Liver (tissue), 10 donors: ENCODE results near the gene PRSS33. TPM values are rescaled to one million over a fixed set of nuclear protein-coding genes. Genes with fewer than 3 reads are reported as not detected.

Experiments used
- DNase-seq: peaks from one replicate; pipeline ENCODE4 v3.0.0-alpha.2; 2017; ENCODE audit warnings: low spot score
- H3K27ac ChIP-seq, 2 donors: one replicate each; pipeline ENCODE4 v1.7.0; 2013; ENCODE audit warnings: inconsistent platforms in 2 of 2, low read length in 2 of 2, control low read depth in 1 of 2, low read depth in 1 of 2, mild to moderate bottlenecking in 1 of 2
- H3K27me3 ChIP-seq, 4 donors: one replicate each; pipeline versions ENCODE4 v1.6.1 to v1.7.0; 2013; ENCODE audit warnings: low read length in 3 of 4, inconsistent platforms in 1 of 4, mild to moderate bottlenecking in 1 of 4, moderate library complexity in 1 of 4; ENCODE audit not compliant: control insufficient read depth in 4 of 4, insufficient read depth in 4 of 4
- H3K36me3 ChIP-seq, 4 donors: one replicate each; pipeline versions ENCODE4 v1.6.1 to v1.7.0; 2013; ENCODE audit warnings: low read length in 3 of 4, mild to moderate bottlenecking in 3 of 4, low read depth in 1 of 4, moderate library complexity in 1 of 4; ENCODE audit not compliant: control insufficient read depth in 4 of 4, insufficient read depth in 3 of 4
- H3K4me1 ChIP-seq, 4 donors: one replicate each; pipeline versions ENCODE4 v1.6.1 to v1.7.0; 2013; ENCODE audit warnings: low read length in 3 of 4, mild to moderate bottlenecking in 3 of 4, moderate library complexity in 1 of 4; ENCODE audit not compliant: control insufficient read depth in 4 of 4, insufficient read depth in 4 of 4
- H3K4me3 ChIP-seq, 3 donors: one replicate each; pipeline versions ENCODE4 v1.6.1 to v1.7.0; 2013; ENCODE audit warnings: low read length in 3 of 3, control low read depth in 1 of 3, low read depth in 1 of 3, mild to moderate bottlenecking in 1 of 3
- H3K9ac ChIP-seq, 2 donors: one replicate each; pipeline ENCODE4 v1.7.0; 2013; ENCODE audit warnings: low read length in 2 of 2, mild to moderate bottlenecking in 2 of 2, moderate library complexity in 2 of 2, control low read depth in 1 of 2, low read depth in 1 of 2
- H3K9me3 ChIP-seq, 4 donors: one replicate each; pipeline versions ENCODE4 v1.6.1 to v1.7.0; 2013; ENCODE audit warnings: low read length in 3 of 4; ENCODE audit not compliant: control insufficient read depth in 4 of 4
- CTCF ChIP-seq: fragments of 150-350 bp; IDR thresholded peaks from 2 replicates; pipeline ENCODE4 v1.5.1; 2017; ENCODE audit warnings: improper control_type of control experiment, low read depth, low read length; ENCODE audit not compliant: missing input control
- EGR1 ChIP-seq, 2 donors: IDR thresholded peaks; 2 replicates each; pipeline ENCODE4 v1.6.1; 2016 to 2018; ENCODE audit warnings: antibody characterized with exemption in 2 of 2, low read depth in 2 of 2
- FOXA1 ChIP-seq: IDR thresholded peaks from 2 replicates; pipeline ENCODE4 v1.6.1; 2016; ENCODE audit warnings: antibody characterized with exemption
- FOXA2 ChIP-seq: IDR thresholded peaks from 2 replicates; pipeline ENCODE4 v1.6.1; 2016; ENCODE audit warnings: antibody characterized with exemption
- GABPA ChIP-seq, 2 donors: IDR thresholded peaks in 1 of 2; conservative IDR thresholded peaks in 1 of 2; 2 replicates each; pipeline ENCODE4 v1.6.1; 2016; ENCODE audit warnings: antibody characterized with exemption in 2 of 2, mild to moderate bottlenecking in 1 of 2, moderate library complexity in 1 of 2
- HNF4A ChIP-seq, 2 donors: conservative IDR thresholded peaks; 2 replicates each; pipeline ENCODE4 v1.6.1; 2016; ENCODE audit warnings: antibody characterized with exemption in 2 of 2, mild to moderate bottlenecking in 2 of 2
- HNF4G ChIP-seq: IDR thresholded peaks from 2 replicates; pipeline ENCODE4 v1.6.1; 2016; ENCODE audit warnings: antibody characterized with exemption
- JUND ChIP-seq, 2 donors: IDR thresholded peaks; 2 replicates each; pipeline ENCODE4 v1.6.1; 2016; ENCODE audit warnings: antibody characterized with exemption in 2 of 2
- NR2F2 ChIP-seq: IDR thresholded peaks from 2 replicates; pipeline ENCODE4 v1.6.1; 2016; ENCODE audit warnings: antibody characterized with exemption
- RAD21 ChIP-seq, 2 donors: IDR thresholded peaks; 2 replicates each; pipeline ENCODE4 v1.6.1; 2016; ENCODE audit warnings: antibody characterized with exemption in 2 of 2, mild to moderate bottlenecking in 2 of 2
- REST ChIP-seq: IDR thresholded peaks from 2 replicates; pipeline ENCODE4 v1.6.1; 2016; ENCODE audit warnings: antibody characterized with exemption, mild to moderate bottlenecking
- RXRA ChIP-seq, 2 donors: IDR thresholded peaks; 2 replicates each; pipeline ENCODE4 v1.6.1; 2017 to 2018; ENCODE audit warnings: antibody characterized with exemption in 2 of 2, mild to moderate bottlenecking in 1 of 2
- SP1 ChIP-seq: IDR thresholded peaks from 2 replicates; pipeline ENCODE4 v1.6.1; 2018; ENCODE audit warnings: antibody characterized with exemption, mild to moderate bottlenecking
- TAF1 ChIP-seq: conservative IDR thresholded peaks from 2 replicates; pipeline ENCODE4 v1.6.1; 2016; ENCODE audit warnings: antibody characterized with exemption, mild to moderate bottlenecking
- YY1 ChIP-seq: IDR thresholded peaks from 2 replicates; pipeline ENCODE4 v1.6.1; 2016; ENCODE audit warnings: antibody characterized with exemption, mild to moderate bottlenecking
- ZBTB33 ChIP-seq: IDR thresholded peaks from 2 replicates; pipeline ENCODE4 v1.6.1; 2016; ENCODE audit warnings: antibody characterized with exemption
- WGBS: extraction: QIAGEN DNeasy Blood & Tissue Kit; methylation state at CpG from one replicate; pipeline ENCODE4 v1.1.7; 2013; 5-methylcytosine and 5-hydroxymethylcytosine counted together
- polyA plus RNA-seq, 2 donors: library from polyadenylated mRNA; stranded (reverse) in 1 of 2; unstranded in 1 of 2; fragments of 200-250 nt in 1 of 2; fragments of >200 nt in 1 of 2; fragmentation: Nextera tagmentation in 1 of 2; extraction: Ambion mirVana in 1 of 2; gene quantifications; one replicate each; pipeline versions ENCODE4 v1.2.1 to v1.2.3, GENCODE V29; 2013 to 2015
- small RNA-seq: library from RNA; depleted of rRNA; stranded (forward); fragments of <200 nt; gene quantifications from one replicate; pipeline ENCODE3, GENCODE V24; 2014
- total RNA-seq, 2 donors: library from RNA; depleted of rRNA; stranded (reverse); fragments of >200 nt; gene quantifications; one replicate each; pipeline ENCODE4 v1.2.3, GENCODE V29; 2014
- TF ChIP-seq, protein P1 (sequence below): IDR thresholded peaks from 2 replicates; pipeline ENCODE4 v1.6.1; 2016; ENCODE audit warnings: antibody characterized with exemption
- TF ChIP-seq, protein P2 (sequence below): IDR thresholded peaks from 2 replicates; pipeline ENCODE4 v1.6.1; 2016; ENCODE audit warnings: antibody characterized with exemption
- donor health status: healthy.
- donor health status: healthy.
- donor health status: healthy.
- donor health status: healthy.
- donor health status: healthy.

Gene PRSS33
- total and polyA plus RNA-seq, 4 donors = not detected

DNA sequence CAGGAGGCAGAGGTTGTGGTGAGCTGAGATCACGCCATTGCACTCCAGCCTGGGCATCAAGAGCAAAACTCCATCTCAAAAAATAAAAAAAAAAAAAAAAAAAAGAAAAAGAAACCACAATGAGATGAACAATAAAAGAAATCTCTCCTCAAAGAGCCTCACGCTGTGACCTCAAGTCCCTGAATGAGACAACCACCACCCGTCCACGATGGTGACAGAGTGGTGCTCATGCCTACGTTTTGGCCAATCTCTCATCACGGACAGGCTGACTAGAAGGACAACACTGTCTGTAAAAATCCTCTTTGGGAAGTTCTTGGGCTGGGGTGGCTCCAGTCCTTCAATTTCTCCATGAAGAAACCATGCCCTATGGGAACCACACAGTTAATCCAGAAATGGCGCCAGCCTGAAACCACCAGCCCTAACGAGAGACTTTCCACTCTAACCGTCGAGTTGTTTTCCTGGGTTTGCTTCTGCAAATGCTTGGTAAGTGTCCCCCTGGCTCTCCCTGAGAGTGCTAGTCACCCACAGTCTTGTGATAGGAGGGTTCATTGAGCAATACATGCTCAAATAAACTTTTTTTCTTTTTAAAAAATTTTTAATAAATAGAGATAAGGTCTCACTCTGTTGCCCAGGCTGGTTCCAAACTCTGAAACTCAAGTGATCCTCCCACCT is 52.4 kb downstream of the PRSS33 start:
- H3K4me1 ChIP-seq = no peaks in the 10 kb centered on the region
- DNase-seq = no peak
- WGBS = 76% methylated on average over 10 of the region's 10 CpGs
- no peak overlapping the region for H3K9ac ChIP-seq
- no peaks in the 10 kb centered on the region for H3K36me3 ChIP-seq
- no peaks in the 10 kb centered on the region for H3K27me3 ChIP-seq
- H3K4me3 ChIP-seq = no peak overlapping the region
- H3K27ac ChIP-seq = no peak overlapping the region
- no peaks in the 10 kb centered on the region for H3K9me3 ChIP-seq
- no peak for TF ChIP-seq RAD21 (IDR thresholded peaks at IDR 0.05)
- no peak for TF ChIP-seq TAF1
- TF ChIP-seq JUND (IDR thresholded peaks at IDR 0.05) = no peak
- no peak for TF ChIP-seq FOXA1
- TF ChIP-seq SP1 = no peak
- TF ChIP-seq RXRA (IDR thresholded peaks at IDR 0.05) = no peak
- no peak for TF ChIP-seq CTCF
- TF ChIP-seq NR2F2 = no peak
- TF ChIP-seq REST = no peak
- no peak for TF ChIP-seq GABPA (IDR thresholded peaks at IDR 0.05 in 1 of 2, conservative IDR thresholded peaks at IDR 0.05 in 1 of 2)
- TF ChIP-seq, protein P1, sequence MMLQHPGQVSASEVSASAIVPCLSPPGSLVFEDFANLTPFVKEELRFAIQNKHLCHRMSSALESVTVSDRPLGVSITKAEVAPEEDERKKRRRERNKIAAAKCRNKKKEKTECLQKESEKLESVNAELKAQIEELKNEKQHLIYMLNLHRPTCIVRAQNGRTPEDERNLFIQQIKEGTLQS = no peak
- no peak for TF ChIP-seq EGR1 (IDR thresholded peaks at IDR 0.05; ENCODE audit: low read depth in 2 of 2)
- no peak for TF ChIP-seq YY1
- TF ChIP-seq FOXA2 = no peak
- TF ChIP-seq HNF4A (conservative IDR thresholded peaks at IDR 0.05) = no peak
- TF ChIP-seq HNF4G = no peak
- TF ChIP-seq, protein P2, sequence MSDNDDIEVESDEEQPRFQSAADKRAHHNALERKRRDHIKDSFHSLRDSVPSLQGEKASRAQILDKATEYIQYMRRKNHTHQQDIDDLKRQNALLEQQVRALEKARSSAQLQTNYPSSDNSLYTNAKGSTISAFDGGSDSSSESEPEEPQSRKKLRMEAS = no peak
- TF ChIP-seq ZBTB33 = no peak

Small RNA genes lying within 50 kb of the gene (small RNA-seq; reads per million reads assigned to genes)
- gene SNORA3C = not detected

Other genes starting within 250 kb of the PRSS33 start
- 10 to 100 TPM; 20.5 to 28.1 TPM for gene PDPK1, start 249.5 kb downstream of the PRSS33 start, total RNA-seq
- 10 to 100 TPM; 12.1 to 16.0 TPM for gene PDPK1, start 249.5 kb downstream of the PRSS33 start, polyA plus RNA-seq
- gene KCTD5, start 105.0 kb downstream of the PRSS33 start, total RNA-seq = 10 to 100 TPM; 11.3 to 14.2 TPM
- 10 to 100 TPM in 1 of 2 donors, 1 to 10 TPM in 1; 8.3 to 11.7 TPM for gene KCTD5, start 105.0 kb downstream of the PRSS33 start, polyA plus RNA-seq
- 1 to 10 TPM in 1 of 2 donors, under 1 TPM in 1; 0.05 to 1.5 TPM for gene PRSS27, start 67.3 kb downstream of the PRSS33 start, total RNA-seq
- gene PRSS27, start 67.3 kb downstream of the PRSS33 start, polyA plus RNA-seq = under 1 TPM in 1 of 2 donors, not detected in 1; 0.22 TPM
- gene SRRM2, start 34.9 kb downstream of the PRSS33 start, total RNA-seq = 100 to 1,000 TPM in 1 of 2 donors, 10 to 100 TPM in 1; 84.8 to 119 TPM
- gene SRRM2, start 34.9 kb downstream of the PRSS33 start, polyA plus RNA-seq = 100 to 1,000 TPM; 147 to 199 TPM
- gene ELOB, start 10.3 kb downstream of the PRSS33 start, total RNA-seq = 100 to 1,000 TPM; 114 to 395 TPM
- gene ELOB, start 10.3 kb downstream of the PRSS33 start, polyA plus RNA-seq = 100 to 1,000 TPM; 252 to 374 TPM
- not detected for gene PRSS41, start 10.9 kb upstream of the PRSS33 start, total RNA-seq
- gene PRSS41, start 10.9 kb upstream of the PRSS33 start, polyA plus RNA-seq = not detected
- gene PRSS21, start 29.7 kb upstream of the PRSS33 start, total RNA-seq = 1 to 10 TPM in 1 of 2 donors, not detected in 1; 1.0 TPM
- gene PRSS21, start 29.7 kb upstream of the PRSS33 start, polyA plus RNA-seq = under 1 TPM; 0.18 to 0.26 TPM
- under 1 TPM; 0.33 to 0.79 TPM for gene ZG16B, start 42.7 kb upstream of the PRSS33 start, total RNA-seq
- under 1 TPM; 0.24 to 0.53 TPM for gene ZG16B, start 42.7 kb upstream of the PRSS33 start, polyA plus RNA-seq
- gene PRSS22, start 70.6 kb upstream of the PRSS33 start, total RNA-seq = 1 to 10 TPM in 1 of 2 donors, not detected in 1; 1.1 TPM
- under 1 TPM; 0.23 to 0.32 TPM for gene PRSS22, start 70.6 kb upstream of the PRSS33 start, polyA plus RNA-seq
- 10 to 100 TPM in 1 of 2 donors, 1 to 10 TPM in 1; 7.1 to 21.0 TPM for gene FLYWCH2, start 95.7 kb upstream of the PRSS33 start, total RNA-seq
- gene FLYWCH2, start 95.7 kb upstream of the PRSS33 start, polyA plus RNA-seq = 10 to 100 TPM in 1 of 2 donors, 1 to 10 TPM in 1; 4.9 to 10.2 TPM
- gene FLYWCH1, start 124.4 kb upstream of the PRSS33 start, total RNA-seq = 10 to 100 TPM in 1 of 2 donors, 1 to 10 TPM in 1; 6.2 to 12.2 TPM
- 1 to 10 TPM; 3.9 to 9.5 TPM for gene FLYWCH1, start 124.4 kb upstream of the PRSS33 start, polyA plus RNA-seq
- not detected for gene KREMEN2, start 176.7 kb upstream of the PRSS33 start, total RNA-seq
- gene KREMEN2, start 176.7 kb upstream of the PRSS33 start, polyA plus RNA-seq = not detected
- 1 to 10 TPM in 1 of 2 donors, under 1 TPM in 1; 0.92 to 9.9 TPM for gene PAQR4, start 181.8 kb upstream of the PRSS33 start, total RNA-seq
- gene PAQR4, start 181.8 kb upstream of the PRSS33 start, polyA plus RNA-seq = 1 to 10 TPM in 1 of 2 donors, under 1 TPM in 1; 0.63 to 3.0 TPM
- 10 to 100 TPM in 1 of 2 donors, under 1 TPM in 1; 0.50 to 15.8 TPM for gene PKMYT1, start 192.9 kb upstream of the PRSS33 start, total RNA-seq
- 1 to 10 TPM; 1.7 to 3.4 TPM for gene PKMYT1, start 192.9 kb upstream of the PRSS33 start, polyA plus RNA-seq
- under 1 TPM; 0.05 to 0.25 TPM for gene CLDN9, start 225.4 kb upstream of the PRSS33 start, total RNA-seq
- gene CLDN9, start 225.4 kb upstream of the PRSS33 start, polyA plus RNA-seq = under 1 TPM; 0.25 to 0.32 TPM
- under 1 TPM in 1 of 2 donors, not detected in 1; 0.75 TPM for gene CLDN6, start 230.6 kb upstream of the PRSS33 start, total RNA-seq
- not detected for gene CLDN6, start 230.6 kb upstream of the PRSS33 start, polyA plus RNA-seq
- gene TNFRSF12A, start 232.8 kb upstream of the PRSS33 start, total RNA-seq = 1 to 10 TPM; 7.9 to 8.8 TPM
- 10 to 100 TPM in 1 of 2 donors, 1 to 10 TPM in 1; 9.4 to 35.5 TPM for gene TNFRSF12A, start 232.8 kb upstream of the PRSS33 start, polyA plus RNA-seq
- 1 to 10 TPM; 1.4 to 2.2 TPM for gene HCFC1R1, start 236.4 kb upstream of the PRSS33 start, total RNA-seq
- gene HCFC1R1, start 236.4 kb upstream of the PRSS33 start, polyA plus RNA-seq = 10 to 100 TPM; 16.3 to 17.6 TPM
- gene THOC6, start 236.5 kb upstream of the PRSS33 start, total RNA-seq = 10 to 100 TPM; 12.6 to 14.8 TPM
- 10 to 100 TPM; 10.8 TPM for gene THOC6, start 236.5 kb upstream of the PRSS33 start, polyA plus RNA-seq
- gene BICDL2, start 249.4 kb upstream of the PRSS33 start, total RNA-seq = under 1 TPM in 1 of 2 donors, not detected in 1; 0.59 TPM
- gene BICDL2, start 249.4 kb upstream of the PRSS33 start, polyA plus RNA-seq = under 1 TPM; 0.15 to 0.33 TPM